Fibroblast of skin of right quadriceps (primary cell): ENCODE data around the gene DYSF.

Experiments used
- DNase-seq: peaks from one replicate; pipeline ENCODE4 v3.0.0-alpha.2; 2013

DYSF gene

DNA sequence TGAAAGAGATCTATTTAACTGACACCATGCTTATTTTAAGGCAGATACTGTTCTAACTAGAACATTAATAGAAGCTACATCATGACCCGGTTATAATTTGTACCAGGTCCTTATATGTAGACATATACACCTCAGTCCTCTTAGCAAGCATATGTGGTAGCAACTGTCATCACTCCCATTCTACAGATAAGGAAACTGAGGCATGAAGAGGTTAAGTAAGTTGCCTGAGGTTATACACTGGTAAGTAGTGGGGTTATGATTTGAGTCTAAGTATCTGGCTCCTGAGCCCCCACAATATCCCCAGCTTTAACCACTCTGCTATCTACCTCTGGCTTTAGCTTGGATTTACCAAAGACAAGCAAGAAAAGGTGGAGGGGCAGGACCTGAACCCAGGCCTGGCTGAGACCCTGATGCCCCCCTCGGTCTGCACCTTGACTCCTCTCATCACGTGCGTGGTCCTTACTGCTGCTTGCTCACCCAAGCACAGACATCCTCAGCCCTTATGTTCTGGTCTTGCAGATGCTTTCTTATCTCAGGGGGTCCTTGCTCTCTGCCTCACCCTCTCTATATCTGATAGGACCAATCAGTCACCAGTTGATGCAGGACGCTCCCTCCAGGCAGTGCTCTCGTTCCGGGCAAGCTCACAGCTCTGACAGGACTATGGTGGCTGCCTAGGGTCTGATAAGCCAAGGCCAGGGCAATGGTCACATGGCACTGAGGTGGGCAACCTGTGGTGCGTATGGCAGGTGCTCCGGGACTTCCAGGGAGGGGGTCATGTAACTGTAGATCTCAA lies 4.0 kb downstream of the DYSF start:
- DNase-seq = no peak

DNA sequence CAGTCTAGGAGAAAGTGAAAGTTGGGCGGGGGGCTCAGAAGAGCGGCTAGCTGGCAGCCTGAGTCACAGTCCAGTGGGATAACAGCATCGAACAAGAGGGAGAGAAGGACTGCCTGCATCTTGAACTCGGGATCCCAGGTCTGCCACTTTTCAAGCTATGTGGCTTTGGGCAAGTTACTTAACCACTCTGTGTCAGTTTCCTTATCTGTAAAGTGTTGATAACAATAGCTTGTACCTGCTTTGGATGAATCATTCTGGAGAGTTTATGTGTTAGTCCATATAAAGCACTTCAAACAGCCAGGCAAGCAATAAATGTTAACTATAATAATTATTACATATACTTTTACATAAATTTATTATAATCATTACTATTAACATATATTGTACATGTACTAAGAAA lies 4.6 kb downstream of the DYSF start:
- no peak for DNase-seq

DNA sequence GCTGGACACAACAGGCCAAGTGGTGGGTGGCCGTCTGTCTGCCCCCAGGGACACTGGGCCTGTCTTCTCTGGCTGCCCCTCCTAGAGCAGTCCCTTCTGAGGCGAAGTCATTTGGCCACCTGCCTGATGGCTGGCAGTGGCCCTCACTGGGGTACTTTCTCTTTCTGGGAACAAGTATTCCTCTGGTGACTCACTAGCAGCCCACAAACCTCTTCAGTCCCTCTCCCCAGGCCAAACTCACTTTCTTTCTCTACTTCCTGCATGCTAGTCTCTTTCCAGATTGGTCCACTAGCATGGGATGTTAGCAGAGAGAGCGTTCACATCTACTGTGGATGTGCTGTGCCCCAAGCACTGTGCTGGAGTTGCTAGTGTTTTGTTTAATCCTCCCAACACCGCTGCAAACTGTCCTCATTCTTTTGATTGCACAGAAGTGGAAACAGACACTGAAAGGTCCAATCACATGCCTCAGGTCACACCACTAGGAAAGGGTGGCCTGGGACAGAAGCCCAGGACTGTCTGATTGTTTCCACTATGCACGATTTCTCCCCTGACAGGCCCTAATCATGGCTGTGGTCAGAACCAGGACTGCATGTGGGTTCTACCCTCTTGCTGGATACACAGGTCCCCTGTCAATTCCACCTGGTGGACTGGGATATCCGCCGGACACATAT lies 5.2 kb downstream of the DYSF start:
- DNase-seq = peak; percentile 28

DNA sequence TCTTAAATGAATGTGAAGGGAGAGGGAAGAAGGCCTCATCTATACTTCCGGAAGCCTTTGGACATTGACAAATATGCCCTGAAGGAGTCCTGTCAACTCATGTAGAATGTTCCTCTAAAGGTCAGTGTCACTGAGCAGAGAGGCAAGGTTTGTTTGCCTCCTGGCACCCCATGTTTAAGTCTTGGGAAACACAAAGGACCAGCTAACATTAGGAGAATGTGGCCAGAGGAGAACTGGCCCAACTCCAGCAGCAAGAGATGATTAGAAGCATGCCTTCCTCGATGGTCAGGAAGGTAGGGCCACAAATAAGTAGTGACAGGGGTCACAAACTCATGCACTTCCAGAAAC lies 5.7 kb downstream of the DYSF start:
- DNase-seq = no peak

DNA sequence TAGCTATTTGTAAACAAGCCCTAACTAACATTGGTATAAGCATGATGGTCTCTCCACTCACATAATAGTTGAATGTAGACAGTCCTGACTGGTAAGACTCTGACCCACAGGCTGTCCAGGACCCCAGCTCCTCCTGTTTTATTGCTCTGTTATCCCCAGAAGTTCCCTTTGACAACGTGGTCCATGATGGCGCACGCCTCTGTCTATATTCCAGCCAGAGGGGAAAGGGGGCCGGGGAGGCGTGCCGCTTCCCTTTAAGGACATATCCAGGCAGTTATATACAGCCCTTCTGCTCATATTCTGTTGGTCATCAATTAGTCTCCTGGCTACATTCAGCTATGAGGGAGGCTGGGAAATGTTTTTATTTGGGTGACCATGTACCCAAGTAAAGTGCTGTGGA lies 6.7 kb downstream of the DYSF start:
- no peak for DNase-seq

DNA sequence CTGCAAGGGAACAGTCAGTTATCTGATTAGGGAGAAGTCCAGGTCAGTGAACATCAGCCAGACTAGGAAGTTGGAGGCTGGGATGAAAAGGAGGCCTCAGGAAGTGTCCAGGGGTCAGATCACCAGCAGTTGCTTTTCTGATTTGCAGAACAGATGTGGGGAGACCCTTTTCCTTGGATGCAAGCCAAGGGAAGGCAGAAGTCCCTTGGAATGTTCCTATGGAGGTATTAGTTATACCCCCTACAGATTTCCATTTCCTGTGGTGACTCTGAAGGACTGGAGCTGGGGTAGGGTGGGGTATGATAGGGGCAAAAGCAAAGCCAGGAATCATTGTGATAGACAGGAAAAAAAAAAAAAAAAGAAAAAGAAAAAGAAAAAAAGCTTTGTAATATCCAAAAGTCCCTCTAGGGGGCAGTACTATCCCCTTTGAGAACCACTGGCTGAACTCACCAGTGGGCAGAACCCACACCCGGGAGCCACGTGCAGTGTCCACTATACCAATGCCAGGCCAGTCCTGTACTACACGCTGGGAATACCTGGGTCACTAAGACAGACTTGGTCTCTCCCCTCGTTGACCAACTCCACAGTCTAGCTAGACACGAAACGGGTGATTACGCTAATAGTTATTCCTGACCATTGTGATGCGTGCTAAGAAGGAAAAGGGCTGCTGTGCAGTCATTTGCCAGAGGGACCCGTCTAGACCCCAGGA lies 7.4 kb downstream of the DYSF start:
- no peak for DNase-seq

DNA sequence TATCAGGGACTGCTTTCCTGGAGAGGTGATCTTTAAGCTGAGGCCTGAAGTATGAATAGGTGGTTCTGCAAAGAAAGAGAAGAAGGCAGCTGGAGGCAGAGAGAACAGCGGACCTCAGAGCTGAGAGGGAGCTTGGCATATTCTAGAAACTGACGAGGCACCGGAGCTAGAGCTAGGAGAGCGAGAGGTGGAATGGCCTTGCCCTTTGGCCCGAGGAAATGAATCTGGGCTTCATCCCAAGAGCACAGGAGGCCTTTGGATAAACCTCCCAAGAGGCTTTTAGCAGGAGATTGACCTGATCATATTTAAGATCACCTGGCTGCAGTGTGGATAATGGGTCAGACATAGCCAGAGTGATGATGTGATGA lies 7.9 kb downstream of the DYSF start:
- DNase-seq = no peak

DNA sequence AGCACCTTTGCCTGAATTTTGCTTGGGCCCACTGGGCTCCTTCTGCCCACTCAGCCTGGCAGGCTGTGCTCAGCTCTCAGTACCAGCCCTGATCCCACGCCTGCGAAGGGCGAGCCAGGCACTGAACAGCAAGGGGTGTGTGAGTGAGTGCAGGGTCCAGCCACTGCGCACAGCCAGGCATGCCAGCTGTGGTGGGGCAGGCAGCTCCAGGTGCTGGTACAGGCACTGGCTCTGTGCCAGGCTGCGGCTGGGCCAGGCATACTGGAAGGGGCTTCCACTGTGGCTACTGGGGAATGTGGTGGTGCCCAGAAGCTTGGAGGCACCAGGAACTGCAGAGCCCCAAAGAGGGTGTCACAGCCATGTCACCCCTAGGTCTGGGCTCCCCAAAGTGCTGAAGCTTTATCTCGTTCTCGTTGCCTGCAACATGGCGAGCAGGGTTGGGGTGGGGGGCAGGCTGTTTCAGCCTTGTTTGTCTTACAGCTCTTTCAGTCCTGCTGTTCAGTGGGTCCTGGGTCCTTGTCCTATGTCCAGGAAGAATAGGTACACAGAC lies 8.8 kb downstream of the DYSF start:
- DNase-seq = no peak

DNA sequence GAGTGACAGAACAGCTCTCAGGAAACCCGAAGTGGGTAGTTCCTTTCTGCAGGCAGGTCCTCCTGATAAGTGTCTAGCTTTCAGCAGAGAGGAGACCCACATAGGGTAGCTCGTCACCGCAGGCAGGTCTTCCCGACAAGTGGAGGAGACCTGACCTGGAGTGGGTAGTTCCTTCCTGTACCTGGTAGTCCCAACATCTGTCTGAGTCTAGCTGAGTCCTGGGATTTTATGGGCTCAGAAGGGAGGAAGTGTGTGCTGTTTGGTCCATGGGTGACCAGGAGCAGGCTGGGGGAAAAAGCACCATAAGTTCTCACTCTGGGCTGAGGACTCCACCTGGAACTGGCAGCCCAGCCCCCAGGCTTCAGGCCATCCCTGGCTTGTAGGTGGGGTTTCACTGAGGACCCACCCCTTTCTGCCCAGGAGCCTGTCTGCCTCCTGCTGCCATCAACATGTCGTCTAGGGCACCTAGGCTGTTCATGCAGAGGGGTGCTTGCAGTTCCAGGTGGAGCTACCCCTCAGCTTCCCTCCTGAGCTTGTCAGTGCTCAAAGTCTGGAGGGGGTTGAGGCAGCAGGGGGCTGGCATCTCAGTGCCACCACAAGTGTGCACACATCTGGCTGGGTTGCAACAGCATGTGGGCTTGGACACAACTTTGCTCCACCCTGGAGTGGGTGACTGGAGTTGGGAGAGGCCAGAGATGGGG lies 9.4 kb downstream of the DYSF start:
- DNase-seq = no peak

DNA sequence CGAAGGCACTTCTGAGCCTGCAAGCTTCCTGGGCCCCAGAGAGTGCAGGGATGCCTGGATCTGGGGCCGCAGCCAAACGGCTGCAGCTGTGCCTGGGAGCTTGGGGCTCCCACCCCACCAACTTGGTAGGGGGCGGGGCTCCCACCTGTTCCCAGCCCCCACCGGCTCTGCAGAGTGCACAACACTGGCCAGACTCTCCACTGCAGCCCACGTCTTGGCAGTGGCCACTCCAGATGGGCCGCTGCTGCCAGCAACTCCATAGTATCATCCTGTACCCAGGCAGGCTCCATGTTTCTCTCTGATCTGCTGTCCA lies 9.9 kb downstream of the DYSF start:
- DNase-seq = no peak

DNA sequence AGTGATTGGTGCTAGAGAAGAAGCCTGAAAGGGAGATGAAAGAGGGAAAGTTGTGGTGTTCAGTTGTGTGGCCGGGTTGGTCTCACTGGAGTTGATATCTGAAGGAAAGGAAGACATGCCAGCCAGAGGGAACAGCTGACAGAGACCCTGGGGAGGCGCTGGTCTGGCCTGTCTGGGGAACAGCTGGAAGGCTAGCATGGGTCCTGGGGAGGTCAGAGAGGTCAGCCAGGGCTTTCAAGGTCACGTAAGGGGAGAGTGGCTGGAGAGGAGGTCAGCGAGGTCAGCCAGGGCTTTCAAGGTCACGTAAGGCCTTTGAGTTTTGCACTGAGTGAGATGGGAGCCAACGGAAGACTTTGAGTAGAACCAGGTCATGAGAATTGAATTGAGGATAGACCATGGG lies 11.0 kb downstream of the DYSF start:
- DNase-seq = no peak

DNA sequence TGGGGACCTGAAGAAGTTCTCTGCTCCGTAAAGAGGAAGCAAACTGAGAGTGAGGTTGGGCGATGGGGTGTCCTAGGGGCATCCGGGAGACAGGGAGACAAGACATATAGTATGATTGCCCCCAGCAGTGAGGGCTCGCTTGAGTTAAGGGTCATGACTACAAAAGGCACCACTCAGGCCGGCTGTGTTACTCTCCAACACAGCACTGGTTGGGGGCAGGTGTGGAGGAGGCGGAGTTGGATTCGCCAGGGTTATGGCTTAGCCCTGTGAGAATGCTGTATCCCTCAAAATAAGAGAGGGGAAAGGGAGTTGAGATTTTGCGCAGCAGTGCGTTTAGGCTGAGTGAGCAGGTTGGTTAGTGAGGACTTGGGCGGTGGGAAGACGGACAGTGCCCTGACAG lies 12.0 kb downstream of the DYSF start:
- DNase-seq = no peak

DNA sequence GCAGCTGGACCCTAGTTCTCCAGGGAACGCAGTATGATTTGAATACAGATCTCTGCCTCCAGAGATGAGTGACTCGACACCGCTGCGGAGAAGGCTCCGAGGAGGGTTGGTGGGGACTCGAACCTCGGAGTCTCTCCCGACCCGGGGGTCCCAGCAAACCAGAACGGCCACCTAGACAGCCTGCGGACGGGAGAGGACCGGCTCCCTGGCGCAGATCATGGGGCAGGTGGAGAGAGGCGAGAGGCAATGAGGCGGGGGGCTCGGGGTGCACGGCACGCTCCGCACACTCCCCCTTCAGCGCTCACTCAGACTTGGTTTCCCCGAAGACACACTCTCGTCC lies 12.6 kb downstream of the DYSF start:
- DNase-seq = no peak

DNA sequence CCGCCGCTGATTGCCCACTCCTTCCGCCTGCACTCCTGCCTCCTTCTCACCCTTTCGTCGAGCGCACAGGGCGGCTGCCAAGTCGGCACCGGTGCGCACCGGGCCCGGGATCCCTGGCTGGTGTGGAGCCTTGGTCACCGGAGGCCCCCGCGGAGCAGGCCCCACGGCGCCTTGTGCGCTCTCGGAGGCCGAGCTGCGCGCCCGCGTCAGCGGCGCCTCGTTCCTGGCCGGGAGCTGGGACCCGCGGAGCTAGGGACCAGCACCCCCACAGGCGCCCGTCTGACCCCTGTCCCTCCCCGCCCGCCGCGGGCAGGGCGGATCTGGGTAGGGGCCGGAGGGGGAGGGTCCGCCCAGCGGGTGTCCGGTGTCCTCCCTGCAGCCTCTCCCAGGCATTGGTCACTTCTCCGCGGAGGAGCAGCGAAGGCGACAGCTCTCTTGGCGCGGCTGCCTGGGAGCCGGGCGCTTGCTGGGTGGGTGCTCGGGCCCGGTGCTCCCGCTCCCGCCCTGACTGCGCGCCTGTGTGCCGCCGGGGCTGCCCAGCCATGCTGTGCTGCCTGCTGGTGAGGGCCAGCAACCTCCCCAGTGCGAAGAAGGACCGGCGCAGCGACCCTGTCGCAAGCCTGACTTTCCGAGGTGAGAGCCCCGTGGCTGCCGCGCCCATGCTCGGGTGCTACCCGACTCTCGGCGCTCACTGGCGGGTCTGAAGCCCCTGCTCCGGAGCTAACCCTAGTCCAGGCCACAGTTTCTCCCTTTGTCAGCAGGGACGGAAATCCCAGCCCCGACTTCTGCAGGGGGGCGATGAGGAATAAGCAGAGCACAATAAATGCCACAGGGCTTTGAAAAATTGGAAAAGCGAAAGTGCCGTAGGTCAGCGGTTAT lies 13.2 kb downstream of the DYSF start:
- no peak for DNase-seq

DNA sequence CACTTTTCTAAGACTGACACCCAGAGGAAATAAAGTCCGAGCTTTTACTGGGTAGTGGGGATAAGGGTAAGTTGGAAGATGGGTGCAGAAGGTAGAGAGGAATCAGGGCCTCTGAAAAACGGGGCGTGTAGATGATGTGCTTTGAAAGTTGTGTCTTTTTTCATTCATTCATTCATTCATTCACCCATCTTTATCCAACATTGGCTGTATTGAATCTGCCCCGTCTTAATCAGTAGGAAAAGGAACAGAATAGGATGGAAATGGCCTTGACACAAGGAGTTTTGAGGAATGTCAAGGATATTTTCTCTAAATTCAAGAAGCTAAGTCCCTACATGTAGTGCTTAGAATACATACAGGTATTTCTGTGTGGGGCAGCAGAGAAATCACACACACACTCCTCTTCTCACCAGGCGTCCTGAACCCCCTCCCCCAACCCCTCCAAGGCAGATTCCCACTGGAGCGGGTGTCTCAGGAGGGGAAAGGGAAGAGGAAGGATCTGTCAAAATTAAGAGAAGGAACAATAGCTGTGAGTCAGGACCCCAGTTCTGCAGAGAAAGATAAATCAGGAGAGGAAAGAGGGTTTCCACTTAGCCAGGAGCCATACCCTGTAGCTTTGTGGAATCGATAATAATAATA lies 13.9 kb downstream of the DYSF start:
- DNase-seq = no peak

DNA sequence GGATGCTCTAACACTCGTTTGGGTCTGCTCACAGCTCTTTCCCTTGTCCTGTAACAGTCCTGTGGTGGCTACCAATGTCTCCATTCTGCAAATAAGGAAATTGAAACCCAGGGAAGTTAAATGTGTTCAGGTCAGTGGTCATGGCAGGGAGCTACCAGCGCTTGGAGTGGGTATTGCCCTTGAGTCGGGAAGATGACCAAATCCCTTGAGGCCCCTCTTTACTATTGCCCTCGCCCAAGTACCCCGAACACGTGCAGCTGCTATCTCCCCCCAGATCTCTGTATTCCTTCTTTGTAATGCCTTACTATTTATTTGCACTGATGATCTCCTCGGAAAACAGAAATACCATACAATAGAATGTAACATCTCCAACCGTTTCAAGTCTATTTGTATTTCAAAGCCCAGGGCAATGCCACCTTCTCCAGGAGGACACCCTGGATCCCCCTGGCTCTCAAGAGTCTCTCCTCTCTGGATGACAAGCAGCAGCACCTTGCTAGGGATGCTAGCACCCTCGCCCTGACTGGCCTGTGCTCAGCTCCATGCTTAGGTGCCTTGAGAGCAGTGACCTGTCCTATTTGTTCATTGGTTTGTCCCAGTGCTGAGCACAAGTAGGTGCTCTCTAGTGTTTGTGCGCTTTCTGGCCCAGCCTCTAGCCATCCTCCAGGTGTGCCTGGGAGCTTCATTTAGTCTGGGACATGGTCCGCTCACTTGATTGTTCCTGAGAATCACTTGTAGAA lies 15.1 kb downstream of the DYSF start:
- no peak for DNase-seq

DNA sequence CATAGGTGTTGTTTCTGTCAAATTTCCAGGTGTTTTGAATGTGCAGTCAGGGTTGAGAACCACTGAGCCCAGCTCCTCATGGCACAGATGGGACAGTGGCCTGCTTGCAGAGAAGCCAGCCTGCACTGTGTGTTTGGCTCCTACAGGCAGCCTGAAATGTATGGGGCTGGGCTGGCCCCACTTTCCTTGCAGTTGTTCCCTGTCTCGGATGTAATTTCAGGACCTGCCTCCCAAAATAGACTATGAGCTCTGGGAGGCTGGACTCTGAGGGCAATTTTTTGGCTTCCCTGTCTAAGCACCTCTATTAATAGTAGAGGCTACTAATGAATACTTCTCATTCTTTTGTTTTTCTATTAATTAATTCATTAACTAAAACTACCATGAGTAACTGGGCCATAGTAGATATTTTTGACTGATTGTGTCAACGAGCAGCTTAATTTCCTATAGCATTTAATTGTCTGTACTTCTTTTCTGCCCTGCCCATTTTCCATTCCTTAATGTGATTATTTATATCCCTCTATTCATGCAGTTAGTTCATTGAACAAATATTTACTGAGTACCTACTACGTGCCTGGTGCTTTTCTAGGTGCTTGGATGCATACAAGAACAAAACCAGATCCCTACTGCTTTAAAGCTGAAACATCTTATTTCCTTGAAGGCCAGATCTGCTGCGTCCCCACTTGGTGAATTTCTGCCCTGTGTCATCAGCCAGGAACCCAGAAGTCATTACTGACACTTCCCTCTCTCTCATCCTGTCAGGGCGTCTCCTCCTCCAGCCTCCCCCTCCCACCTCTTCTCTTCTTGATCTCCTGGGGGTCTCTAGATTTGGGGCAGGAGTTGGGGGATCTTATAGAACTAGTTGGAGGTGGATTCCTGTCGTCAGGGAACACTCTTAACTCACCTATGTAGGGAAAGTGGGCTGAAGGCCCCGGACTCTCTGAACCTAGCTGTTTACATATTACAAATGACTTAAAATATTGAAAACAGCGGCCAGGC lies 16.3 kb downstream of the DYSF start:
- DNase-seq = no peak

DNA sequence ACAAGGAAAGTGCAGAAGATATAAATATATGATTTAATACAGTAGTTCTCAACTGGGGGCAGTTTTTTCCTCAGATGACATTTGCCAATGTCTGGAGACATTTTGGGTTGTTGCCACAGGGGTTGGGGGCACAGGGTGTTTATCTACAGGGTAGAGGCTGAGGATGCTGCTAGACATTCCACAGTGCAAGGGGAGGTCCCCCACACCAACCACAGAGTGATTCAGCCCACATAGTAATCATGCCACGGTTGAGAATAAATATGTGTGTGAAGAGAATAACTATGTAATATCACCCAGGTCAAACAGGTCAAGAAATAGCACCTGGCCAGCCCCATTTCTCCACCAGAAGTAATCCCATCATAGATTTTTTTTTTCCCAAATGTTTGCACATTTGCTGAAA lies 17.9 kb downstream of the DYSF start:
- peak; percentile 72 for DNase-seq

DNA sequence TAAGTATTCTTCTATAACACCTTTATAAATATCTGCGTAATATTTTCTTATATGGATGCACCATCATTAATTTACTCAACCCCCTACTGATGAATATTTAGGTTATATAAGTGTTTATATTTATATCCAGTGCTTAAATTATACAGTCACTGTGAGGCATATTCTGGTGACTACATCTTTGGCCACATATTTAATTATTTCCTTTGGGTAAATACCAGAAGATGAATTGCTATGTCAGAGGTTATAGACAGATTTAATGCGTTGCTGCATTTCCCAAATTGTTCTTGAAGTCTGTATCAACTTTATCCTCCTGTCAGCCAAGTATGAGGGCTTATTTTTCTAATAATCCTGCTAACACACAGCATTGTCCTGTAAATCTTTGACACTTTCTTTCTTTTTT lies 18.7 kb downstream of the DYSF start:
- DNase-seq = no peak
